ENCODE data around the gene KCNT2.

DNA sequence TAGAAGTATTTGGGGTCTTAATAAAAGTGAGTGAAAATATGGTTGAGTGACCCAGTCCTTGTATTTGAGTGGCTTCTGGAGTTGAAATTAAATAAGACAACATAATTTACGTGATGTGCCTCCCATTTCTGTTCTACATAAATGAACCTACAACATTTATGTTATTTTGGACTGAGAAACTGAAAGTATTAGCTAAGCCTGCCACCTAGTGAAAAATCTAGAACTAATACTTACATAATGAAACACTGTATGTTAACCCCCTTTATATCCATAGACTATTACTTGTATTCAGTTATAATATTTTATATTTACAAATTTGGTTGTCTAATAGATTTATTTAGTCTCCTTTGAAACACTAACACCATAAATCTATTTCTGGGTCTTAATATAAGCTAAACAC lies 298.9 kb downstream of the KCNT2 start:
- TF ChIP-seq POLR2A (IDR thresholded peaks at IDR 0.05; ENCODE audit: low read depth, low read length) (no peak), POLR2AphosphoS5 (IDR thresholded peaks at IDR 0.05; ENCODE audit: insufficient read depth, low read depth, low read length) (no peak), CTCF (IDR thresholded peaks at IDR 0.05; ENCODE audit: extremely low read depth in 1 of 2, insufficient read depth in 1 of 2, low read depth in 1 of 2, low read length in 2 of 2) (no peak), EZH2 (IDR thresholded peaks at IDR 0.05; ENCODE audit: borderline replicate concordance, low read depth, low read length, severe bottlenecking) (no peak)
